ENCODE results near the gene CEACAM20.

- TF ChIP-seq CTCF (IDR thresholded peaks at IDR 0.05) (no peak), POLR2A (IDR thresholded peaks at IDR 0.05) (no peak), POLR2AphosphoS5 (IDR thresholded peaks at IDR 0.05) (no peak)
These were observed 42.5 kb upstream of the CEACAM20 start for GRCh38 chr19:44571830-44572580.
